ENCODE measurements around the gene HAUS7.

Gene HAUS7

DNA sequence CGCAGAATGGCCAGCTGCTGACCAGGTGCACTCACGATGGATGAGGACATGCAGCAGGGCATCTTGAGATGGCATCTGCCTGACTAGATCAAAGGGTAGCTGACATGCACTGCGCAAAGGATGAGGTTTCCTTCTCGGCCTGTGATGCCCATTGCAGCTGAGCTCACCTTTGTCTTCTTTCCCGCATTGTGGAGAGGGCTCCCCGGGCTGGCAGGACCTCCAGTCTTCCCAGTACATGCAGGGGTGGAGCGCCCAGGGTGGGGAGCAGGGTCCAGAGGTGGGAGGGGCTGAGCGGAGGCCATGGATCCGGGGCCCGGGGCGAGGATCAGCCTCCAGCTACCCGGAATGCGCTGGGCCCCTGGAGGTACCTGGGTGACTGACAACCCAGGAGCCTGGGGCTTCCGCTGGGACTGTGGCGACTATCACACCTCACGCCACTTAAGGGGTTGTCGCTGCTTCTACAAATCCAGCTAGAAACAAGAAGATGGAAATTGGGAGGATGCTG is 36.5 kb downstream of the HAUS7 start:
- no peak for DNase-seq

DNA sequence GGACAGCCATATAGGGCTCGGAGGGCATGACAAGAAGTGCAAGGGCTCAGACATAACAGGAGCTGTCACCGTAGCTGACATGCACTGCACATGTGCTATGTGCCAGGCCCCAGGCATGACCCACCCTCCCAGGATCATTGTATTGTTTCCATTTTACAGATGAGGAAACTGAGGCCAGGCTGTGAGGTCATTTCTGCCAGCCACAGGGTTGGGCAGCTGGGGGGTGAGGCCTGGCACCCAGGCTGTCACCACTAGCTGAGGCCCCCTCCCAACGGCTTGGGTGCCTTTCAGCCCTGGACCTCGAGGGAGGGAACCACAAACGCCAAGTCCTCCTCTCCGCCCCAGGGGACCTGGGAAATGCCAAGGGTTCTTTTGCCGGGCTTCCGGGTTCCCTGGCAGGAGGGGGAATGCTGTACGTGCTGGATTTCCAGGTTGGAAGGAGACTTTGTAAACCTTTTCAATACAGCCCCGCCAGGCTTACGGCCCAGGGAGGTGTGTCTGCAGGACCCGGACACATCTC is 37.2 kb downstream of the HAUS7 start:
- no peak for DNase-seq

DNA sequence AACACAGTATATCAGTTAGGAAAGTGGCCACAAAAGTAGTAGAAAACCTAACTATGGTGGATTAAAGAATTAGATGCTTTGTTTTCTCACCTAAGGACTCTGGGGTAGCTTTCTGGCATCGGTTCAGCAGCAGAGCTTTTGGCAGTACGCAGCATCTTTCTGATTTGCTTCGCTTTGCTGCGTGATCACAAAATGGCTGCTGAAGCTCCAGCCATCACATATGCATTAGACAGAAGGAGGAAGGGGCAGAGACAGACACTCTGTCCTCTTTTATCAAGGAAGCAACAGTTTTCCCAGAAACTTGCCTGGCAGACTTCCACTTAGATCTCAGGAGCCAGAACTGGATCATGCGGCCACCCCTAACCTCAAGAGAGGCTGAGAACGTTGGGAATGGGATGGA is 39.6 kb downstream of the HAUS7 start:
- DNase-seq = no peak

DNA sequence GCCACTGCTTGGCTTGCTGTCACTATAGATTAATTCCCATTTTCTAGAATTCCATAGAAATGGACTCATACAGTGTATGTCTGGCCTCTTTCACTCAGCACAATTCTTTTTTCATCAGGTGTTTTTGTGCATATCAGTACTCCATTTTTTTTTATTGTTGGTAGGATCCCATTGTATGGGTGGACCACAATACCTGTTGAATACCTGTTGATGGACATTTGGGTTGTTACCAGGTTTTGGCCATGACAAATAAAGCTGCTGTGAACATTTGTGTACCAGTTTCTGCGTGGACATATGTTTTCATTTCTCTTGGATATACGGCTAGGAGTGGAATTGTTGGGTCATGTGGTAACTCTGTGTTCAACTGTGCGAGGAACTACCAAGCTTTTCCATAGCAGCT is 44.2 kb downstream of the HAUS7 start:
- DNase-seq = no peak

- DNase-seq = no peak
Observed at GRCh38 chrX:153423652-153424051, 46.7 kb downstream of the HAUS7 start.

DNA sequence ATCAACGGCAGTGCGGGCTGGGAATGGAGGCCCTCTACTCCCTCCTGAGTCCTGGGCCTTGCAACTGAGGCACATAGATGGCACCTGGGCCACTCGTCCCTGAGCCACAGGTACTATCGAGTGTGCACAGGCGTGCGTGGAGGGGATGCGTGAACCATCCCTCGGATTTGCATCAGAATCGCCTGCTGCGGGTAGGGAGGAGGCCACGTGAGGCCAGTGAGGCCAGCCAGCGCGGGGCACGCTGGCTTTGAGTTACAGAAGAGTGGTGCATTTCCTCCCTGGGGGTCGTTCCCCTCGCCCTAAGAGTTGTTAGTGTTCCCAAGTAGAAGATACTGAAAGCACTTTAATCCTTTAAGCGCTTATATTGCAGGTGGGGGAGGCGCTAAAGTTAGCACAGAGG is 48.5 kb downstream of the HAUS7 start:
- DNase-seq = no peak

- no peak for DNase-seq
Observed at GRCh38 chrX:153420851-153421599, 49.4 kb downstream of the HAUS7 start.

GRCh38 chrX:153417637-153418036 is 52.7 kb downstream of the HAUS7 start:
- DNase-seq = no peak

- no peak for DNase-seq
Observed at GRCh38 chrX:153416781-153417450, 53.5 kb downstream of the HAUS7 start.

GRCh38 chrX:153414856-153415510 is 55.4 kb downstream of the HAUS7 start:
- DNase-seq = no peak

- no peak for DNase-seq
Observed at GRCh38 chrX:153413731-153414130, 56.6 kb downstream of the HAUS7 start.

DNA sequence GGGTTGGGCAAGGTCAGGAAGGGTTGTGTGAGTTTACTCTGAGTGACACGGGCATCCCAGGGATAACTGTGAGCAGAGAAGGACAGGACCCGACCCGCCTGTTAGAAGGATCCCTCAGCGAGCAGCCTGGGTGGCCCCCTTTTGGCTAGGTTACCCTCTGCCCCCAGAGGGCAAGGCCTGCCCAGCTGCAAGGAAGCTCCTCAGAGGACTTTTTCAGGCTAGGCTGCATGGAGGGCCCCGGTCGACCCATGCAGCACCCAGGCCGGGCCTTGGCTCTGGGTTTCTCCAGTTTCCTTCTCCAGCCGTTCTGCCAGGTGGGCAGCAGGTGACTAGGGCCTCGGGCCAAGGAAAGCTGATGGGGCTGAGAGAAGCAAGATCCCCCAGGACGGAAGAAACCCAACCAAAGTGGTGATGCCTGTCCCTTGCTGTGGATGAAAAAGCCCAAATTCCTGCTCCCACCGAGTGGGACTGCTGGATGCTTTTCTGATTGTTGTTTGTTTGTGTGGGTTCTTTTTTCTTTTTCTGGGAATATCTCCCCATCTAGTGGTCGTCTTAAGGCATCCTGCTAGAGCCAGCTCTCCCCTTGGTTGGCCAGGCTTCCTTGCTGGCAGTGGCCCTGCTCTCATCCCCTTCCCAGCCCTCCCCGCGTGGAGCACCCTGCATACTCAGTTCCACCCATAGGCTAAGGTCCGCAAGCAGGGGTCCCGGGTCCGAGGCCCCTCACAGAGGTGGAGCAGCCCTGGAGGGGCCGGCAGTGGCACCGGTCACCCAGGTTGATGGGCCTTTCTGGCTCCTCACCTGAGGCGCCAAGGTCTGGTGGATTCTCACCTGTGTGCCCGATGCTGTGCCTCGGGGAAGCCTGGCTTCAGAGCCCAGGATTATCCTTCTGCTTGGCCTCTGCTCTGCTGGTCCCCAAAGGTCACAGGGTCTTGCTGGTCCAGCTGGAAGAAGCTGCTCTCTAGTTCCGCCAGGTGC is 57.3 kb downstream of the HAUS7 start:
- no peak for DNase-seq

- no peak for DNase-seq
Observed at GRCh38 chrX:153411988-153412574, 58.3 kb downstream of the HAUS7 start.

GRCh38 chrX:153411255-153411987 is 59.0 kb downstream of the HAUS7 start, which contains the start of gene ZFP92:
TSS of gene ZFP92 (plus strand) at chrX:153411472. CDS start at chrX:153418323, 6,851 bp downstream.
- DNase-seq = peak; percentile 21 to 34

- no peak for DNase-seq
Observed at GRCh38 chrX:153410888-153411254, 59.5 kb downstream of the HAUS7 start.

DNA sequence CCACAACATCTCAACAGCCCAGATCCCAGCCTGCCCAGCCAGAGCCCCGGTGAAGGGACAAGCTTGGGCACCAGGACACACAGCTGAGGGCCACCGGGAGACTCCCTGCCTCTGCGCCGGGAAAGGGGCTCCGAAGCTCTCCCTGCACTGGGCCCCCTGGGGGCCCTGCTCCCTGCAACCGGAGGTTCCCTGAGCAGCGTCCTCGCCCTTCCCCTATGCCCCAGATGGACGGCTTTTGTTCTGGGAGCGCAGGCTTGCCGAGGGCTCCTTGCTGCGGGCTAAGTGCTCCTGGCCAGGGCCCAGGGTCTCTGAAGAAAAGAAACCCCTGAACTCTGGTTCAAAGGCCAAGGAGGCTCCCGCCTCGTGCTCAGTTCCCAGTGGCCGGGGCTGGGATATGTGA is 60.0 kb downstream of the HAUS7 start:
- no peak for DNase-seq

DNA sequence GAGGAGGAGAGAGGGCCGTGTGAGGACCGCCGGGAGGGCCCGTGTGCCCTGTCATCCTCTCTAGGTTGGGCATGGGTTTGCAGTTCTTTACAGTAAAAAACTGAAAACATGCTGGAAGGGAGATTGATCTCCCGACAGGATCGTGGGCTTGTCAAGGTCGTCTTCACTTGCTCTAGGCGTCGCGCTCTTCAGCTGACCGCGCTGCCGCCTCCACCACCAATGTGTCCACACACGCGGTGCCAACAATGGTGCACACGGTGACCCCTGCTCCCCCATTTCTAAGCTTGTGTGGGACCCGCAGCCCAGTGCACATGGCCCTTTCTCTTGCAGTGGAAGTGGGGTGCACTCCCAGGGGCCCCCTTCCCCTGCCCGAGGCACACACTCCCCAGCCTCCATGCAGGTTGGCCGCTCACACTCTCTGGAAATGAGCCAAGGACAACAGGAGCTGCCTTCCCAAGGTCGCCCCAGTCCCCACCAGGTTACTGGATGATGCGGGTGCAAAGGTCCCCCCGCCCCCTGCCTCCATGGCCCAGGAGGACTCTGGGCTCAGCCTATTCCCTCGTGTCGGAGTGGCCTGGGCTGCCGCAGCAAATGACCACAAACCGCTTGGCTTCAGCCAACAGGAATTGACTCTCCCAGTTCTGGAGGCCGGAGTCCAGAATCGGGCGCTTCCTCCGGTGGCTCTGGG is 60.8 kb downstream of the HAUS7 start:
- no peak for DNase-seq

DNA sequence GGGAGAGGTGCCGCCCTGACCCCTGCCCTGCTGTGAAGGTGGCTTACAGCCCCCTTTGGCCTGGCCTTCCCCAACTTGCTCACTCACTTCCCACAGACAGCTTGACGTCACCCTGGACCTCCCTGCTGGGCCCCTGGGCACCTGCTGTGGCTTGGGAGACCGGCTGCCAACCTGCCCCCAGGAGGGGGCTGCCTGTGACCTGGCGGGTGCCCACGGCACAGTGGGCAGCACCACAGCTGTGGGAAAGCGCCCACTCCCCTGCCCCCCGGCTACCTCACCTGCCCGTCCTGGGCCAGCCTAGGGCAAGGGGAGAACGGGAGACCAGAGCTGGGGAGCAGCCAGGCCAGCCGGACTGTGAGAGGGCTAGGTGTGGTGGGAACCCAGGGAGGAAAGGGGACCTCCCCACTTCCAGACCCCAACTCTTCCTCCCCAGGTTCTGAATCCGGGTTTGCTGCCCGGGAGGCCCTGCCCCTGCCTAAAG is 61.5 kb downstream of the HAUS7 start:
- no peak for DNase-seq

GRCh38 chrX:153408221-153408721 is 62.1 kb downstream of the HAUS7 start:
- DNase-seq = no peak

GRCh38 chrX:153407736-153408135 is 62.6 kb downstream of the HAUS7 start:
- DNase-seq = no peak

Data from stimulated activated CD4-positive, alpha-beta T cell treated with anti-CD3 and anti-CD28 coated beads, Interleukin-2, amount 100 ng/mL, for 48 hours (primary cell).